Mammary epithelial cell (primary cell): Measurements from ENCODE around the gene REX1BD.

ENCODE experiments used
- EZH2 ChIP-seq: IDR thresholded peaks from 2 replicates; pipeline ENCODE4 v1.6.1; 2012; ENCODE audit warnings: low read length, inconsistent platforms, borderline replicate concordance
- TF ChIP-seq, protein P1 (sequence below), 2 donors: IDR thresholded peaks in 1 of 2; conservative IDR thresholded peaks in 1 of 2; 2 replicates each; pipeline ENCODE4 v1.5.1; 2011 to 2012; ENCODE audit warnings: inconsistent platforms in 2 of 2, low read length in 2 of 2, mild to moderate bottlenecking in 2 of 2, control low read depth in 1 of 2, low read depth in 1 of 2; ENCODE audit not compliant: insufficient read depth in 1 of 2; ENCODE audit errors: extremely low read depth in 1 of 2

DNA sequence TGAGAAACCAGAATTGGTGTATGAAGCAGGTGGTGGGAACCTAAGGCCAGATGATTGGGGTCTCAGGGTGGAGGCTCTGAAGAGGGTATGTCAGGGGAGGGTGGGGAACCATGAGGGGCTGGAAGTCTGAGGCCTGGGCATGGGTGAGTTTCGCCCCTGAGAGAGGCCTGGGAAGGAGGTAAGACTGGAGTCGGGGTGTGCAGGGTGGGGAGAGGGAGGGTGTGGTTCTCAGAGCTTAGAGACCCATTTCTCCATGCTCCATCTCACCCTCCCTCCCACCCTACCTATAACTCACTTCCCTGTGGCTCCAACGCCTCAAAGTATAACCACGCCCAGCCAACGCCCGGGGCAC, 47.2 kb downstream of the REX1BD start:
- TF ChIP-seq, protein P1, sequence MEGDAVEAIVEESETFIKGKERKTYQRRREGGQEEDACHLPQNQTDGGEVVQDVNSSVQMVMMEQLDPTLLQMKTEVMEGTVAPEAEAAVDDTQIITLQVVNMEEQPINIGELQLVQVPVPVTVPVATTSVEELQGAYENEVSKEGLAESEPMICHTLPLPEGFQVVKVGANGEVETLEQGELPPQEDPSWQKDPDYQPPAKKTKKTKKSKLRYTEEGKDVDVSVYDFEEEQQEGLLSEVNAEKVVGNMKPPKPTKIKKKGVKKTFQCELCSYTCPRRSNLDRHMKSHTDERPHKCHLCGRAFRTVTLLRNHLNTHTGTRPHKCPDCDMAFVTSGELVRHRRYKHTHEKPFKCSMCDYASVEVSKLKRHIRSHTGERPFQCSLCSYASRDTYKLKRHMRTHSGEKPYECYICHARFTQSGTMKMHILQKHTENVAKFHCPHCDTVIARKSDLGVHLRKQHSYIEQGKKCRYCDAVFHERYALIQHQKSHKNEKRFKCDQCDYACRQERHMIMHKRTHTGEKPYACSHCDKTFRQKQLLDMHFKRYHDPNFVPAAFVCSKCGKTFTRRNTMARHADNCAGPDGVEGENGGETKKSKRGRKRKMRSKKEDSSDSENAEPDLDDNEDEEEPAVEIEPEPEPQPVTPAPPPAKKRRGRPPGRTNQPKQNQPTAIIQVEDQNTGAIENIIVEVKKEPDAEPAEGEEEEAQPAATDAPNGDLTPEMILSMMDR (conservative IDR thresholded peaks at IDR 0.05 in 1 of 2, IDR thresholded peaks at IDR 0.05 in 1 of 2; ENCODE audit: extremely low read depth in 1 of 2, insufficient read depth in 1 of 2, low read depth in 1 of 2, low read length in 2 of 2), result no peak
- TF ChIP-seq EZH2, result no peak
